ENCODE results near the gene MCC. TPM values are rescaled to one million over a fixed set of nuclear protein-coding genes. Genes with fewer than 3 reads are reported as not detected.

Gene MCC
- total and polyA plus RNA-seq, 2 of the 4 experiments (the other 2 are of a cell fraction): 5.0 to 20.6 TPM

- no peak overlapping the region for H2AK9ac ChIP-seq (replicated peaks; ENCODE audit: low read depth, low read length, poor library complexity)
- ChIA-PET CTCF (interaction anchor here (0.6 kb wide), 1 partner anchor 348 kb away, joined by 7 read pairs; no protein-coding TSS in a partner anchor), POLR2A (ENCODE audit: unreplicated experiment) (no interaction called here)
- H3K9me3 ChIP-seq (ENCODE audit: control insufficient read depth, insufficient read depth, low read length): no peaks in the 10 kb centered on the region; the same call in 1 of the 2 replicates
- 0 out of 2 replicates have a peak, but pooled peaks cover 2% of the 10 kb centered on the region for H4K20me1 ChIP-seq (ENCODE audit: insufficient read depth, low read length)
- no peak for ATAC-seq (ENCODE audit: low read depth)
- no peak overlapping the region for H3K4me3 ChIP-seq (ENCODE audit: insufficient read depth, low read depth, low read length)
- no peak overlapping the region for H3K9ac ChIP-seq (ENCODE audit: low read depth, low read length)
- H3K14ac ChIP-seq (replicated peaks; ENCODE audit: low read depth, low read length): no peak overlapping the region
- TF ChIP-seq FOS (IDR thresholded peaks at IDR 0.05; ENCODE audit: low read depth, low read length): no peak
- TF ChIP-seq POLR2A (IDR thresholded peaks at IDR 0.05; ENCODE audit: low read depth, low read length): no peak
- no peak for TF ChIP-seq CHD1 (IDR thresholded peaks at IDR 0.05; ENCODE audit: low read depth, low read length)
- no peak for TF ChIP-seq RFX5 (IDR thresholded peaks at IDR 0.05; ENCODE audit: low read depth, low read length)
- no peak for TF ChIP-seq MAFK (IDR thresholded peaks at IDR 0.05; ENCODE audit: low read depth, low read length)
- TF ChIP-seq RCOR1 (IDR thresholded peaks at IDR 0.05; ENCODE audit: insufficient replicate concordance, low read length): no peak
- no peak for TF ChIP-seq MXI1 (IDR thresholded peaks at IDR 0.05; ENCODE audit: borderline replicate concordance, low read depth, low read length)
- no peak for TF ChIP-seq USF2 (IDR thresholded peaks at IDR 0.05; ENCODE audit: low read depth, low read length)
- H2AK5ac ChIP-seq (ENCODE audit: low read depth, low read length): no peak overlapping the region
- no peak overlapping the region for H3K18ac ChIP-seq (ENCODE audit: low read depth, low read length)
- no peak overlapping the region for H4K8ac ChIP-seq (ENCODE audit: low read depth in 2 of 2, low read length in 2 of 2)
- no peak overlapping the region for H2BK15ac ChIP-seq (ENCODE audit: low read depth, low read length)
- in situ Hi-C loops (cut with MboI; ENCODE audit: low sequenced_read_pairs) (no loop called here), dilution Hi-C loops (cut with HindIII; ENCODE audit: low sequenced_read_pairs, unreplicated experiment) (no loop called here), intact Hi-C loops (cut with micrococcal nuclease) (loop anchor here (5.0 kb wide), 1 partner anchor 130 kb away; no protein-coding TSS in a partner anchor)
- H2BK5ac ChIP-seq (ENCODE audit: low read depth, low read length, poor library complexity, severe bottlenecking): no peak overlapping the region
- peaks cover 4 to 6% of the 10 kb centered on the region in 2 experiments; a peak in 3 of 4 replicates for H3K79me1 ChIP-seq (ENCODE audit: low read depth in 1 of 2, low read length in 2 of 2)
- no peak overlapping the region for H4K5ac ChIP-seq (ENCODE audit: low read depth, low read length)
- H3K4me2 ChIP-seq (ENCODE audit: low read depth, low read length): no peak overlapping the region
- H3K9me1 ChIP-seq (ENCODE audit: insufficient read depth, low read length): peaks cover 3% of the 10 kb centered on the region
- WGBS, 2 experiments (ENCODE audit: extremely low coverage in 2 of 2, insufficient read length in 1 of 2): 83% methylated on average over 1 of the region's 4 CpGs; no CpG with 5 or more reads in 1 of the 2 experiments
- H3K27ac ChIP-seq (ENCODE audit: insufficient read depth, low read length): no peak overlapping the region
- H3K27me3 ChIP-seq (ENCODE audit: control insufficient read depth, insufficient read depth, low read length): no peaks in the 10 kb centered on the region
- no peak overlapping the region for H4K91ac ChIP-seq (ENCODE audit: insufficient read depth, low read depth, low read length)
- no peak overlapping the region for H2BK120ac ChIP-seq (ENCODE audit: low read depth, low read length)
- peaks cover 4% of the 10 kb centered on the region; the same call in 1 of the 2 replicates for H3K36me3 ChIP-seq (ENCODE audit: control insufficient read depth, insufficient read depth, low read length)
- no TSS peak for BruUV-seq (replicated peaks)
- H3K4me1 ChIP-seq (ENCODE audit: control insufficient read depth, insufficient read depth, low read length): peaks cover 6% of the 10 kb centered on the region
- no peak overlapping the region for H3K4ac ChIP-seq (ENCODE audit: low read depth, low read length)
- no peak for DNase-seq
- H2AFZ ChIP-seq (replicated peaks; ENCODE audit: low read length, poor library complexity): no peak overlapping the region
- no peak overlapping the region for H2BK20ac ChIP-seq (ENCODE audit: low read depth, low read length)
- H3K23ac ChIP-seq (ENCODE audit: low read depth, low read length): no peak overlapping the region
- no peak overlapping the region for H3K56ac ChIP-seq (ENCODE audit: extremely low read depth, insufficient read depth, low read length)
These were observed 361.2 kb downstream of the MCC start for GRCh38 chr5:113127021-113127420.
